Aorta (tissue), 5 donors: Measurements from ENCODE around the gene GSG1L. TPM values are rescaled to one million over a fixed set of nuclear protein-coding genes. Genes with fewer than 3 reads are reported as not detected.
A peak's percentile ranks its signal among the peaks of the same experiment; 100 is the strongest.

Source experiments
- ATAC-seq: fragments of 200-7000 bp; cut with Tn5 transposase; one replicate; pipeline ENCODE4 v1.9.1; 2022; ENCODE audit warnings: moderate library complexity; ENCODE audit not compliant: low FRiP score
- DNase-seq, 2 donors: peaks; one replicate each; pipeline ENCODE4 v3.0.0-alpha.2; 2020
- H3K27ac ChIP-seq, 2 donors: one replicate each; pipeline ENCODE4 v1.5.1; 2013; ENCODE audit warnings: low read length in 2 of 2, mild to moderate bottlenecking in 2 of 2, moderate library complexity in 2 of 2, control low read depth in 1 of 2, inconsistent platforms in 1 of 2, low read depth in 1 of 2
- H3K27me3 ChIP-seq, 2 donors: one replicate each; pipeline ENCODE4 v1.6.1; 2013; ENCODE audit warnings: control low read depth in 1 of 2, low read length in 1 of 2, mild to moderate bottlenecking in 1 of 2, moderate library complexity in 1 of 2; ENCODE audit not compliant: insufficient read depth in 2 of 2, control insufficient read depth in 1 of 2
- H3K36me3 ChIP-seq, 2 donors: one replicate each; pipeline ENCODE4 v1.6.1; 2013; ENCODE audit warnings: control low read depth in 1 of 2, low read length in 1 of 2, mild to moderate bottlenecking in 1 of 2; ENCODE audit not compliant: insufficient read depth in 2 of 2, control insufficient read depth in 1 of 2
- H3K4me1 ChIP-seq, 2 donors: one replicate each; pipeline ENCODE4 v1.6.1; 2013; ENCODE audit warnings: low read length in 2 of 2, control low read depth in 1 of 2, mild to moderate bottlenecking in 1 of 2, moderate library complexity in 1 of 2; ENCODE audit not compliant: insufficient read depth in 2 of 2, control insufficient read depth in 1 of 2
- H3K4me3 ChIP-seq, 2 donors: one replicate each; pipeline ENCODE4 v1.5.1; 2013; ENCODE audit warnings: low read length in 2 of 2, control low read depth in 1 of 2, mild to moderate bottlenecking in 1 of 2
- H3K9me3 ChIP-seq: one replicate; pipeline ENCODE4 v1.6.1; 2013; ENCODE audit warnings: mild to moderate bottlenecking, low read length; ENCODE audit not compliant: control insufficient read depth
- WGBS, 2 donors: extraction: QIAGEN DNeasy Blood & Tissue Kit; methylation state at CpG; one replicate each; pipeline ENCODE4 v1.1.7; 2013; 5-methylcytosine and 5-hydroxymethylcytosine counted together
- intact Hi-C, 2 donors: fragments of 100-400 bp; cut with DNase I; formaldehyde crosslinking; loops; one replicate each; pipeline versions ENCODE4 v1.14.2 to v1.15.0; 2022
- polyA plus RNA-seq, 2 donors: library from polyadenylated mRNA; stranded (reverse); fragments of 200-250 nt; gene quantifications; one replicate each; pipeline ENCODE4 v1.2.3, GENCODE V29; 2013
- total RNA-seq, 2 donors: library from RNA; stranded (reverse); fragmentation: NEBNext Ultra II Directional; extraction: Animal tissue kit (Norgen Biotek cat#: 25700); gene quantifications; one replicate each; pipeline ENCODE4 v1.2.1, GENCODE V29; 2021
- donor health status: healthy with polysubstance abuse.
- donor health status: Bipolar disorder and iron deficiency.
- donor health status: DM: no; HTN: no; CAD: no.
- donor health status: DM: no; HTN: no; CAD: no.
- donor health status: DM: yes; HTN: yes; CAD: no.

GSG1L gene
- total and polyA plus RNA-seq, 4 donors: 1.6 to 22.2 (median 7.2) TPM

- H3K9me3 ChIP-seq: no peaks in the 10 kb centered on the region
- no peak for DNase-seq
- H3K27ac ChIP-seq: no peak overlapping the region
- no peak for ATAC-seq
- H3K4me1 ChIP-seq: peaks cover 0 to 2% of the 10 kb centered on the region in 2 donors
- H3K4me3 ChIP-seq: no peak overlapping the region
- H3K27me3 ChIP-seq: no peaks in the 10 kb centered on the region
- H3K36me3 ChIP-seq: peaks cover 0 to 3% of the 10 kb centered on the region in 2 donors
- WGBS, 2 donors: 85 to 99% methylated on average over 3 of the region's 3 CpGs
- intact Hi-C loops: no loop called here
Measured at GRCh38 chr16:27764427-27764826, 299.1 kb downstream of the GSG1L start.

- ATAC-seq (no peak), DNase-seq (no peak)
- Histone ChIP-seq H3K4me3 (no peak overlapping the region), H3K36me3 (peaks cover 0 to 3% of the 10 kb centered on the region in 2 donors), H3K27ac (no peak overlapping the region), H3K9me3 (no peaks in the 10 kb centered on the region), H3K4me1 (peaks cover 0 to 2% of the 10 kb centered on the region in 2 donors), H3K27me3 (no peaks in the 10 kb centered on the region)
- intact Hi-C loops: no loop called here
- 86 to 89% methylated on average over 3 of the region's 3 CpGs for WGBS, 2 donors
Measured at GRCh38 chr16:27762441-27762840, 301.1 kb downstream of the GSG1L start.

- peaks cover 0 to 3% of the 10 kb centered on the region in 2 donors for H3K36me3 ChIP-seq
- DNase-seq (no peak), ATAC-seq (no peak)
- intact Hi-C loops: no loop called here
- no peaks in the 10 kb centered on the region for H3K27me3 ChIP-seq
- peaks cover 0 to 2% of the 10 kb centered on the region in 2 donors for H3K4me1 ChIP-seq
- no peaks in the 10 kb centered on the region for H3K9me3 ChIP-seq
- H3K4me3 ChIP-seq: no peak overlapping the region
- WGBS, 2 donors: 90 to 96% methylated on average over 7 of the region's 7 CpGs
- H3K27ac ChIP-seq: no peak overlapping the region
Measured at GRCh38 chr16:27761816-27762215, 301.7 kb downstream of the GSG1L start.

GRCh38 chr16:27760789-27761176 is 302.7 kb downstream of the GSG1L start:
- Histone ChIP-seq H3K4me3 (no peak overlapping the region), H3K27ac (no peak overlapping the region), H3K9me3 (no peaks in the 10 kb centered on the region), H3K36me3 (peaks cover 0 to 3% of the 10 kb centered on the region in 2 donors), H3K27me3 (no peaks in the 10 kb centered on the region), H3K4me1 (peaks cover 0 to 2% of the 10 kb centered on the region in 2 donors)
- 97 to 98% methylated on average over 4 of the region's 4 CpGs for WGBS, 2 donors
- ATAC-seq (no peak), DNase-seq (no peak)
- intact Hi-C loops: no loop called here

- Histone ChIP-seq H3K4me3 (no peak overlapping the region), H3K4me1 (peaks cover 0 to 2% of the 10 kb centered on the region in 2 donors), H3K9me3 (no peaks in the 10 kb centered on the region), H3K36me3 (peaks cover 0 to 3% of the 10 kb centered on the region in 2 donors), H3K27ac (peak overlapping the region in 1 of 2 donors; percentile 58), H3K27me3 (no peaks in the 10 kb centered on the region)
- DNase-seq: no peak
- intact Hi-C loops: loop anchor here in 1 of 2 donors (10.0 kb wide), 1 partner anchor 305 kb away; the partner anchor contains the start of gene GSG1L
- ATAC-seq: no peak
- WGBS, 2 donors: 95 to 97% methylated on average over 13 of the region's 13 CpGs
Measured at GRCh38 chr16:27759967-27760788, 303.3 kb downstream of the GSG1L start.

GRCh38 chr16:27759301-27759871 is 304.1 kb downstream of the GSG1L start:
- H3K27ac ChIP-seq: peak overlapping the region in 1 of 2 donors; percentile 58
- intact Hi-C loops: loop anchor here in 1 of 2 donors (10.0 kb wide), 1 partner anchor 305 kb away; the partner anchor contains the start of gene GSG1L
- no peak overlapping the region for H3K4me3 ChIP-seq
- H3K36me3 ChIP-seq: peaks cover 0 to 3% of the 10 kb centered on the region in 2 donors
- H3K9me3 ChIP-seq: no peaks in the 10 kb centered on the region
- no peak for ATAC-seq
- 71 to 74% methylated on average over 9 of the region's 9 CpGs for WGBS, 2 donors
- H3K27me3 ChIP-seq: no peaks in the 10 kb centered on the region
- peaks cover 0 to 2% of the 10 kb centered on the region in 2 donors for H3K4me1 ChIP-seq
- DNase-seq: no peak

- no peak for DNase-seq
- Histone ChIP-seq H3K4me1 (peaks cover 2% of the 10 kb centered on the region in 2 donors), H3K9me3 (no peaks in the 10 kb centered on the region), H3K36me3 (peaks cover 0 to 3% of the 10 kb centered on the region in 2 donors), H3K27me3 (no peaks in the 10 kb centered on the region), H3K4me3 (no peak overlapping the region), H3K27ac (no peak overlapping the region)
- intact Hi-C loops: loop anchor here in 1 of 2 donors (10.0 kb wide), 1 partner anchor 306 kb away; the partner anchor contains the start of gene GSG1L
- 98% methylated on average over 2 of the region's 2 CpGs for WGBS, 2 donors
- no peak for ATAC-seq
Measured at GRCh38 chr16:27758544-27758943, 305.0 kb downstream of the GSG1L start.

- ATAC-seq: no peak
- Histone ChIP-seq H3K4me3 (no peak overlapping the region), H3K27ac (no peak overlapping the region), H3K36me3 (no peaks in the 10 kb centered on the region), H3K9me3 (no peaks in the 10 kb centered on the region), H3K4me1 (peaks cover 2% of the 10 kb centered on the region in 2 donors), H3K27me3 (no peaks in the 10 kb centered on the region)
- intact Hi-C loops: loop anchor here in 1 of 2 donors (10.0 kb wide), 1 partner anchor 308 kb away; the partner anchor contains the start of gene GSG1L
- 93 to 96% methylated on average over 10 of the region's 10 CpGs for WGBS, 2 donors
- DNase-seq: no peak
Measured at GRCh38 chr16:27756206-27756970, 307.1 kb downstream of the GSG1L start.
